ENCODE data around the gene SLC25A33. TPM values are rescaled to one million over a fixed set of nuclear protein-coding genes. Genes with fewer than 3 reads are reported as not detected.

SLC25A33 gene
- total and polyA plus RNA-seq, 2 experiments from 2014 or later: 13.3 to 18.8 TPM

- TF ChIP-seq ZNF462 (CRISPR knock-in tag; IDR thresholded peaks at IDR 0.05): no peak
Measured at GRCh38 chr1:9595156-9595967, 56.1 kb downstream of the SLC25A33 start (continued).

DNA sequence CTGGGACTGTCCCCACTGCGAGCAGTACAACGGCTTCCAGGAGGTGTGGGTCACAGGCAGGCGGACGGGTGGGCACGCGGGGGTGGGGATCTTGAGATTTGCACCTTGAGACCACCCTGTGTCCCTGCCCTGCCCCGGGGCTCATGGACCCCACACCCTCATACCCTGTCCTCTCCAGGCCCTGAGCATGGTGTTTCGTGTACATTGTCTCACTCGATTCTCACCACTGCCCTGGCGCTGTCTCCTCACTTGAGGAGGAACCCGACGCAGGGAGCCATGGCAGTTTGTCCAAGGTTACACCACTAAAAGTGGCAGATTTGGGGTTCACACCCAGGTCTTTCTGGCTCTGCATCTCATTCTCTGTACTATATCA, 56.7 kb downstream of the SLC25A33 start:
- Mint-ChIP-seq H3K27me3 (ENCODE audit: insufficient read depth, low read depth, poor library complexity) (peaks cover 5% of the 10 kb centered on the region), H3K27ac (no peak overlapping the region; the same call in 1 of the 2 replicates), H3K4me3 (no peak overlapping the region), H3K36me3 (ENCODE audit: low read depth) (peaks cover 18% of the 10 kb centered on the region; the same call in 2 of the 3 replicates), H3K9me3 (no peaks in the 10 kb centered on the region), H3K4me1 (peaks cover 25% of the 10 kb centered on the region)
- Histone ChIP-seq H3K4me3 (no peak overlapping the region), H3K9me2 (ENCODE audit: insufficient read depth) (no peaks in the 10 kb centered on the region), H3F3A (replicated peaks; ENCODE audit: low read depth) (no peaks in the 10 kb centered on the region), H3K27me3 (ENCODE audit: insufficient read depth) (no peaks in the 10 kb centered on the region), H4K20me1 (replicated peaks; ENCODE audit: insufficient read depth) (peaks cover 29% of the 10 kb centered on the region), H2AFZ (no peak overlapping the region), H3K36me3 (ENCODE audit: insufficient read depth) (peaks cover 10% of the 10 kb centered on the region; the same call in 1 of the 2 replicates), H3K4me1 (ENCODE audit: insufficient read depth) (peaks cover 24% of the 10 kb centered on the region; the same call in 1 of the 2 replicates), H3K27ac (ENCODE audit: low read depth) (no peak overlapping the region), H3K4me2 (no peak overlapping the region), H3K79me2 (replicated peaks; ENCODE audit: insufficient read depth) (peaks cover 48% of the 10 kb centered on the region)
- no peak for DNase-seq (ENCODE audit: low spot score)
- no peak for ATAC-seq
- TF ChIP-seq CREB1 (CRISPR knock-in tag; IDR thresholded peaks at IDR 0.05; ENCODE audit: low read depth) (no peak), EZH2 (IDR thresholded peaks at IDR 0.05; ENCODE audit: low read depth, unreplicated experiment) (no peak)
